Measurements from ENCODE around the gene STEEP1. TPM values are rescaled to one million over a fixed set of nuclear protein-coding genes. Genes with fewer than 3 reads are reported as not detected.

The STEEP1 gene
- total and polyA plus RNA-seq, 2 of the 13 experiments (the other 11 are each of a cell fraction or from before 2014, with no cell fraction given), result 7.7 to 23.1 TPM

- TF ChIP-seq SKIL (CRISPR knock-in tag; IDR thresholded peaks at IDR 0.05; ENCODE audit: borderline replicate concordance) (peak; percentile 53; the same call in 1 of the 2 replicates), PATZ1 (CRISPR knock-in tag; IDR thresholded peaks at IDR 0.05) (no peak; the same call in 1 of the 2 replicates), ZNF337 (CRISPR knock-in tag; IDR thresholded peaks at IDR 0.05; ENCODE audit: borderline replicate concordance, low read depth) (0 out of 2 replicates have a peak, but pooled peaks have one; percentile 62), POGK (CRISPR knock-in tag; conservative IDR thresholded peaks at IDR 0.05) (peak; percentile 69), NPAS2 (CRISPR knock-in tag; IDR thresholded peaks at IDR 0.05; ENCODE audit: borderline replicate concordance) (no peak), ZFP62 (CRISPR knock-in tag; IDR thresholded peaks at IDR 0.05) (no peak), YY1 (IDR thresholded peaks at IDR 0.05; ENCODE audit: insufficient read depth, insufficient replicate concordance, low read depth, low read length) (no peak), JUN (CRISPR knock-in tag; IDR thresholded peaks at IDR 0.05) (no peak), CHCHD3 (CRISPR knock-in tag; IDR thresholded peaks at IDR 0.05) (no peak), ZMYM2 (CRISPR knock-in tag; IDR thresholded peaks at IDR 0.05) (no peak), ZKSCAN1 (IDR thresholded peaks at IDR 0.05; ENCODE audit: low read length) (no peak), ZFP41 (CRISPR knock-in tag; IDR thresholded peaks at IDR 0.05; ENCODE audit: borderline replicate concordance) (no peak), FOXM1 (CRISPR knock-in tag; IDR thresholded peaks at IDR 0.05) (no peak), SRY (CRISPR knock-in tag; IDR thresholded peaks at IDR 0.05) (no peak), ZFP91 (CRISPR knock-in tag; IDR thresholded peaks at IDR 0.05; ENCODE audit: borderline replicate concordance) (peak; percentile 82; the same call in 1 of the 2 replicates), ZNF775 (CRISPR knock-in tag; IDR thresholded peaks at IDR 0.05; ENCODE audit: borderline replicate concordance) (no peak), STAT5B (CRISPR knock-in tag; IDR thresholded peaks at IDR 0.05) (no peak), ZNF124 (CRISPR knock-in tag; IDR thresholded peaks at IDR 0.05) (no peak), HDAC1 (CRISPR knock-in tag; IDR thresholded peaks at IDR 0.05) (peak; percentile 58), SIN3B (IDR thresholded peaks at IDR 0.05; ENCODE audit: low read length) (no peak), THAP8 (CRISPR knock-in tag; IDR thresholded peaks at IDR 0.05; ENCODE audit: borderline replicate concordance) (no peak)
Observed at GRCh38 chrX:119574394-119575266, 9.4 kb upstream of the STEEP1 start, which contains the start of gene UBE2A (continued).

All from HepG2 (cell line).